ENCODE data around the gene USP47.

USP47 gene

DNA sequence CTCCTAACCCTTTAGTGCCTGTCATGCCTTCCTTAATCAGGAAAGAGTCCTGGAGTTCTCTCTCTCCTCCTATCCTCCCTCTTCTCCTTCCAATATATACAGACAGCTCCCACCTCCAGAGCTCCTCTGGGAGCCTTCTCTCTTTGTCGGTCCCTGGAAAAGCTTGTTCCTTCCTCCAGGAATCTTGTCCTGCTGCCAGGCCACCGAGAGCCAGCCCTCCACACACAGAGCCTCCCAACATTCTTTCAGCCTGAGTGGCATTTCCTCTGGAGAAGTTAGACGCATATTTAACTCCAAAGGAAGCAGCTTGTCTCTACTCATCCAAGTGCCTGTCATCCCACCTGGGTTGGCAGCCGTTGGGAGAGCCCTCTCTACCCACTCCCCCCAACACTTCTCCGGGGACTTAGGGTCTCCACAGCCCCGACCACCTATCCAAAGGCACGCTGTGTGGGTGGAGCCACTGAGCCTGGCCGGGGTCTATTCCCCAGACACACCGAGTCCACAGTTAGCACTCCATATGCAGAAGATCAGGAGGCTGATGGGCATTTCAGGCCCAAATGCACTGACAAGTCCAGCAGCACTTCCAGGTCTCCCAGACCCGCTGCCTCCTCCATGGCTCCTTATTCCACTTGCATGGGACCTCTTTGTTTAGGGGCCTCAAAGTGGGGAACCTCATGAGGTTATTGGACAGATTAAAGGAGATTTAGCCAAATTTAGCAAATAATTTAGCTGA lies 135.6 kb downstream of the USP47 start:
- DNase-seq (ENCODE audit: low read depth in 2 of 2, low spot score in 1 of 2) = no peak

DNA sequence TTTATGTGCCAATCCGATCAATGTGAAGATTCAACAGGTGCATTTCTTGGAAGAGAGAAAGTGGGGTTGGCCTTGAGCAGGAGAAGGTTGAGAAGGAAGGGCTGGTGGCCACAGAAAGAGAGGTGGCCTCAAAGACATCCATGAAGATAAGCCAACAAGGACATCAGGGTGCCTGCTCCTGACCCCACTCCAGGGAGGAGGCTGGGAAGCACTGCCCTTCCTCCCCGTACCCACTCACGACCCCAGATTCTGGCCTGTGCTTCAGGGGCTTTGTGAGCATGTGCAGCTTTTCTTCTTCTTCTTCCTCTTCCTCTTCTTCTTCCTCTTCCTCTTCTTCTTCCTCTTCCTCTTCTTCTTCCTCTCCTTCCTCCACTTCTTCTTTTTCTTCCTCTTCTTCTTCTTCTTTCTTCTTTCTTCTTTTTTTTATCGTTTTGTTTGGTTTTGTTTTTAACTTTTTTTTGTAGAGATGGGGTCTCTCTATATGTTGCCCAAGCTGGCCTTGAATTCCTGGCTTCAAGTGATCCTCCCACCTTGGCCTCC lies 136.4 kb downstream of the USP47 start:
- DNase-seq (ENCODE audit: low read depth in 2 of 2, low spot score in 1 of 2) = no peak

DNA sequence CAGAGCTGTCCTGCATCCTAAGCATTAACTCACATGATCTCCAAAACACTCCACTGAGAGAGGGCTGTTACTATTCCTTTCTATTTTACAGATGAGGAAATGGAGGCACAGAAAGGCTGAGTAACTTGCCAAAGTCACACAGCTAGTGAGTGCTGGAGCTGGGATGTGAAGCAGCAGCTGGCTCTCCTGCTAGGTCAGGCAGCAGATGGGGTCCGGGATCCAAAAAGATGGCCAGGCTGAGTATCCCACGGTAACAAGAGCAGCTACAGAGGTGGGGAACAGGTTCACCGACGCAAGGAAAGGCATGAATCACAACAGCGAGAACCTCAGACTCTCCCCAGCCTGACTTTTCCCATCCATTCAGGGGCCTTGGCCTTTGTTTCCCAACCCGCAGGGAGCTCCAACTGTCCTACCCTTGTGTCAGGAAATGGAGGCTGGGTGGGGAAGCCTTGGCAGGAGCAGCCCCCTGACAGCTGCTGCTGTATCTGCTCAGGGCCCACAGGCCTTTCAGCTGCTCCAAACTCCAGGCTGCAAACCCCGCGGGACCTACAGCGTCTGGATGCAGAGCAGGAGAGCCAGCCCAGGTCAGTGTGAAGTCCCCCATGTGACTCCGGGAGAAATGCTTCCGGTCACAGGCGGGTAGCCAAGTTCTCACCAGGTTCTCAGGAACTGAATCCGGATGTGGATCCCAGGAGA lies 137.2 kb downstream of the USP47 start:
- no peak for DNase-seq (ENCODE audit: low read depth in 2 of 2, low spot score in 1 of 2)

DNA sequence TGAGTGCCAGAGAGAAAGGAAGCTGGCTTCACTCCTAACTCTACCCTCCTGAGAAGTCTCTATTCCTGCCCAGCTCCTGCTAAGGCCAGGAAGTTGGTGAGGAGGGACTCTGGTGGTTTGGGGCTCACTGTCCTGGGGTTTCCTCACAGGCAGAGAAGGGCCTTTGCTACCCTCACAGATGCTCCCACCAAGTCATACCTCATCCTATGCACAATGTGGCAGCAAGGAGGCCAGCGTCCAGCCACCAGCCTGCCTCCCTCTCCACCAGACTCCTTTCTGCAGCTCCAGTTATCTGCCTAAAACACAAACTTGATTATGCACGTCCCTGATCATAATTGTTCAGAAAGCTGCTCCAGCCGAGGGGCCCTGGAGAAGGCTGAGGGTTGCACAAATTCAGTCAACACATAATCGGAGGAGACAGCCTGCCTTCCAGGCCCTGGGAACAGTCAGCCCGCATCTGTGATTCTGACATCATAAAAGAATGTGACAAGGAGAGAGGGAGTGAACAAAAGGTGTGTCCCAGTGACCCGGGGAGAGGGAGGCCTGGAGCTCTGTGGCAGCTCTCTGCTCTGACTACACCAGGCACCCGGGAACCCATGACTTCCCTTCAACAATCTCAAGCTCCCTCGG lies 137.8 kb downstream of the USP47 start:
- DNase-seq (ENCODE audit: low read depth in 2 of 2, low spot score in 1 of 2) = no peak

DNA sequence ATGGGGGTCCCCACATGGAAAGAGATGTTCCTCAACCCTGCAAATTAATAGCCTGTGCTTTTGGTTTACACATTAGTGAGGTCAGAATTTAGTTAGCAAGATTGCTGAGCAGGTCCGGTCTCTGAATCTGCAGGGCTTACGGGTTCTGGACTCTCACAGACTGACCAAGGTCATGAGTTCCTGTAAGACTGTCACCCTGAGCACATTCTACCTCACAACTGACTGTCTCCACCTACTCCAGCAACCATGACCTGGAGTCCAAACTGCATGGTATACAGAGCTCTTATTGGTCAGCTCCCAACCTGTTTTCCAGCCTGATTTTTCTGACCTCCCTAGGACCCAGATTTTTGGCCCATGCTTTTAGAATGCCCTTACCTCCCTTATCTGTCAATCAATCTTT lies 138.4 kb downstream of the USP47 start:
- no peak for DNase-seq (ENCODE audit: low read depth in 2 of 2, low spot score in 1 of 2)

DNA sequence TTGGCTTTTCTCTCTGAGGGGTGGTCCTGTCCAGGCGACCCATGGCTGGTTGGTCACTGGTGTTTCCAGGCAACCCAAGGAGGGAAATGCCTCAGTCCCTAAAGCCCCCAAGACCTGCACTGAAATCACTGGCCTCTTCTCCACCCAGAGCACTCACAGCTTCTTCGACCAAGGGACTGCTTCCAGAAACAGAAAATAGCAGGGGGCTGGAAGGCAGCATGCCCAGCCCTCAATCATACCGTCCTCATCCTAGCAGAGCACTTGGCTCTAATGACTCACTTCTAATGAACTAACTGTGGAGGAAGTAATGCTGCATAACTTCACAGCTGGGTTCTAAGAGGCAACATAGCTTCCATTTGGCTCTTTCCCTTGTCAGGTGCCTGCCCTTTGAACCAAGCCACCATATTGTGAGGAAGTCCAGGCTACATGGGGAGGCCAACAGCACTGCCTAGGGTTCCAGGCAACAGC lies 139.1 kb downstream of the USP47 start:
- no peak for DNase-seq (ENCODE audit: low read depth in 2 of 2, low spot score in 1 of 2)

DNA sequence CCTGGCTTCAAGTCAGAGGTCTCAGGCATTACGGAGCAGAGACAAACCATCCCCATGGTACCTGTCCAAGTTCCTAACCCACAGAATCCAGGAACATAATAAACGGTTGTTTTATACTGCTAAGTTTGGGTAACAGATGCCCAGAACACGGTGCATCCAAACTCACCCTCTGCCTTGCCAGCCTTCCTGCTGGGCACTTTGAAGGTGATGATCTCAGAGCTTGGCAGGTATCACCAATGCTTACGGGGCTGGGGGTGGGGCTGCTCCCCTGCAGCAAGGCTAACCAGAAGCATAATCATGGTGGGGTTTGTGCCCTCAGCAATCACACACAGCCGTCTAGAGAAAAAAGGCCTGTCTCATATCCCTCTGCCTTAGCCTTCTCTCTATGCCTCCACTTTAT lies 139.6 kb downstream of the USP47 start:
- no peak for DNase-seq (ENCODE audit: low read depth in 2 of 2, low spot score in 1 of 2)

DNA sequence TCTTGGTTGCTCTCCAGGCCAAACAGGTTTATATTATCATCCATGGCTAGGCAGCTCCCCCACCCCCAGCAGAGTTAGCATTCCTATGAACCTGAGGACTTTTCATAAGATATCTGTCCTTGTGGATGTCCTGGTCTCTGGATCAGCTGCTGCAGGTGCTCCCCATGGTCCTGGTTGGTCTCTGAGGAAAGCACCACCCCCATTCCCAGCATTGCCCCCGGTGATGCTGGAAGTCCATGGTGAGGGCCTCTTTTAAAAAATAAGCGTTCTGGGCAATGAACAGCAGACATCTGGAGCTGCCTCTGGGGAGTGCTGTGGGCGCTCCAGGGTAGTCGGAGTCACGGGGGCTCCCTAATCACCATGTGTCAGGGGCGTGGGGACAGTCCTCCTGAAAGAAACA lies 140.1 kb downstream of the USP47 start:
- no peak for DNase-seq (ENCODE audit: low read depth in 2 of 2, low spot score in 1 of 2)

DNA sequence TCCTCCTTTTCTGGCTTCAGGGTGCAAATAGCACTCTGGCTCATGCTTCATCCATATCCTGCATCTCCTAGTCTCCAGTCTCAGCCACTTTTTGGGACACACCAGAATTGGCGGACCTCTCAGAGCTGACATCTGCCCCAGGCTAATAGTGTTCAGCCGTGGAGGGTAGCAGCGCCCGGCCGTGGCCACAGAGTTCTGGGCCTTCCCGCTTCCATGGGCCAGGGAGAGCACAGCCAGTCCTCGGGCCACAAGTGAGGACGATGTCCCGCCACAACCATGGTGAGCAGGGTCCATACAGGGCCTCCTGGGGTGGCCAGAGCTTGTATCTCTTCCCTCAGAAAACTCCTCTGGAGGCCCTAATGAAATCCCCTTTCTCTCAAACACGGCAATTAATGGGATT lies 140.7 kb downstream of the USP47 start:
- no peak for DNase-seq (ENCODE audit: low read depth in 2 of 2, low spot score in 1 of 2)

DNA sequence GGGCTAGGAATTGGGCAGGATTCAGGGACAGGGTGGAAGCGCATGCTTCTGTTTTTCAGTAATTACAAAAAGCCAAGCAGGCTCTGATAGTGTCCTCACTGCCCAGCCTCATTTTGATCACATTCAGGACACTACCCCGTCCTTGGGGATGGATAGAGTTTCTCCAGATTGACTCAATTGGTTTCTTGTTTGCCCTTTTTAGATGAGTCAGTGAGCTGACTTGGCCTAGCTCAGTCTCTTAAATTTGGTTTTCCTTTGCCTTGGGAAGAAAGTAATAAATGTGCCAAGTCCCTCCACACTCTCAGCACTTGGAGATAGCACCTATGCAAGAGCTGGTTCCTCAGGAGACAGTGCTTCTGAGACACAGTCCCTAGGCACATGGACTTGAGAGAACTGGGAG lies 141.2 kb downstream of the USP47 start:
- DNase-seq (ENCODE audit: low read depth in 2 of 2, low spot score in 1 of 2) = no peak

DNA sequence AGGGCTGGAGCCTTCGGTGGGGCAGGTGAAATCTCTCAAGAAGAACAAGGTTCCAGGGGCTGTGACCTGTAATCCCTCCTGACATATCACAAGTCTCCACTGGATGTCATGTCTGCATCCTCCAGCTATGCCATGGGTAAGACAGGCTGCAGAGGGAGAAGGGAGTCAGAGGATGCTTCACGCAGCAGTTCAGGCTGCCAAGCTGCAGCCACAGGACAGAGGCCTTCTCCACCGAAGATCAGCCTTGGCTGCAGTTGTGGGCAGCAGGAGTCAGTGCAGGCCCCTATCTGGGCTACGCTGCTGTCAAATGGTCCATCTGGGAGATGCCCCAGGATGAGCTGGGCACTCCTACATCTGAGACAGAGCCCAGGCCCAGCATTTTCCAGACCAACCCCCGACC lies 141.7 kb downstream of the USP47 start:
- no peak for DNase-seq (ENCODE audit: low read depth in 2 of 2, low spot score in 1 of 2)

DNA sequence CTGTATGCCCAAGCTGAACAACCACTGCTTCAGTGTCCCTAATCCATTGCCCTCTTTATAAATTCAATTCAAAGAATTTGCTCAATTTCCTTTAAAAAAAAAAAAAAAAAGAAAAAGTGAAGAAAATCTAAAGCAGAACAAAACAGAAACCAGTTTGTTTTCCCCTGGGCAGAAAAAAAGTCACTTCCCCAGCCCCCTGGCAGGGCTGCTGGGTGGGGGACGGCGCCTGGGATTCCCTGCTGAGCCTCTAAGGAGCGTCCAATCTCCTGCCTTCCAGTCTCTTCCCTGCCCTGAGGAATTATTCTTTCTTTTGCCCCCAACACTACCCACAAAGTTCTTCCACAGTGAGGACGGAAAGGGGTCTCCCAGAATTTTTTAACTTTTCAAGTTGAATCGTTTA lies 142.8 kb downstream of the USP47 start:
- DNase-seq (ENCODE audit: low read depth in 2 of 2, low spot score in 1 of 2) = no peak

DNA sequence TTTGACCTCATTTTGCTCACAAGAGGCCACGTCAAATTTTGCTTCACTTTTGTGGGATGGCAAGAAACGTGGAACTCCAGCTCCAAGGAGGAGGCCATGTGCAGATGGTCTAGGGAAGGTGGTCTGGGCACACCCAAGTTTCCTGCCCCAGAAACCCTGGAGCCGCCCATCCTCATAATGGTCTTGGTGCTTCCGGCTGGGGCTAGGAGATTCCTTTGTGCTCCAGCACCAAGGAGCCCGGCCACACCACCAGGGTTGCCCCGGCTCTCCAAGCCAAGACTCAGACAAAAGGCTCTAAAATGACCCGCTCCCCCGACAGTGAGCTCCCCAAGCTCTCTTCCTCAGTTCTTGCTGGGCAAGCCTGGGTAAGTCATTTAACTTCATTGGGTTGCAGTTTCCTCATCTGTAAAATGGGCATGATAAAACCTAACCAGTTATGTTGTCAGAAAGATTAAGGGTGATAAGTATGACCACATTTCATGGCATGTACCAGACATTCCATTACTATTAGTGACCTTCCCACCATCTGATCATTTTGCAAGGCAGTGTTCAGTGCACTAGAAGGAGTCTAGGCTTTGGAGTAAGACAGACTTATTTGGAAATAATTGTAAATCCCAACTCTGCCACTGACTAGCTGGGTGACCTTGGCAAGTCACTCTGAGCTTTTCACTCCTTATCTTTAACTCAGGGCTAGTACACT lies 143.4 kb downstream of the USP47 start:
- no peak for DNase-seq (ENCODE audit: low read depth in 2 of 2, low spot score in 1 of 2)

DNA sequence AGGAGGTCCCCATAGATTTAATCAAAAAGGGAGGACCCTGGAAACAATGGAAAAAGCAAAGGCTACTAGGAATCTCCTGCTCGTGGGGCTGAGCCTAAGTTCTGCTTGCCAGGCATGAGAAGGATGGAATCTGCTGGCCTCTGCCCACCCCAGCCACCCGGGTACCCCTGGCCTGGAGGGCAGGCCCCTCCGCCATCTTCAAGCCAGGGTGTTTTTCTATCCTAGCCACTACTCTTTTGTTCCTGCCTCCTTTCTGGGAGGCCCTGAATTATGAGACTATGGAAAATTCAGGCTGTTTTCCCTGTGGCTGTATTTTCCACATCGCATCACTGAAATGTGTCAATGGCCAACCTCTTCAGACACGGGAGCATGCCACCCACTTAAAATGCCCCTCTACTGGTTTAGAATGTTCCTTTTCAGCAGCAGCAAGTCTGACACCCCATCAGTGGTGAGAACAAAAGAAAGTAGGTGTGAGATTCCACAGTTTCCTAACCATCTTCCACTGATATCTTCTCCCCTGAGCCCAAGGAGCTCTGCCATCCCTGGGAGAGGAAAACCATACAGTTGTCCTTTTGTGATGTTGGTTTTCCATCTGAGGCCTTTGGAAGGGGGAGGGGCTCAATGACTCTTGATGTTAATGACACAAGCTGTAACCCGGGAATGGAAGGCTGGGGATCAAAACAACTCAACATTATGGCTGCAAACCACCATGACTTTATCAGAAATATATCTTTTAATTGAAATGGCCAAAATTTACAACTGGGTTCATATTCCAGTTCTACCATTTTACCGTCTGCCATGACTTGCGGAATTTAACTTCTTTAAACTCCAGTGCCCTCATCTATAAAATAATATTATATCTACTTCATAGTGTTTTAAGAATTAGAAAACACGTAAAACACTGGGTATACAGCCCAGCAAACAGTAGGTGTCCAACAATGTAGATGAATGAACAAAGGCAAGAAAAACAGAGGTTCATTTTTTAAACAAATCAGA lies 144.5 kb downstream of the USP47 start:
- no peak for DNase-seq (ENCODE audit: low read depth in 2 of 2, low spot score in 1 of 2)

DNA sequence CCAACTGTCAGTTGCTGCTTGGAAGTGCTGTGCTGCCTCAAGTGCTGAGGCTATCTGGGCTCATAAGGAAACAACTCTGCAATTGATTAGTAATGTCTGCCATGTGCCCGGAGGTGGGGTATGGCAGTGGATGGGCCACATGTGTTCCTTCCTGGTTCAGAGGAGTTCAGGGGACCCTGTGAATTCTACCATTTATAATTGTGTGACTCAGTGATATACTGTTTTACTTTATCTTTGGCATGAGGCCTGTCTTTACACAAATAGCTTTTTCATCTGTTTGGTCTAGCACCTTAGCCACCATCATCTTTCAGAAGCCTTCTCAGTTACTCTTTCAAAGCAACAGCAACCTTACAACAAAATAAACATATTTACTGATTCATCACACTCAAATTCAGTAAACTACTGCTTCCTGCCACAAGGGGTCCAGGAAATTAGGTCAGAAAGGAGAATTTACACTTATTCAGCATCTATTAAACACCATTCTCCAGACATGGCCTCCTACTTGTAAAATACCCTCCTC lies 145.8 kb downstream of the USP47 start:
- no peak for DNase-seq (ENCODE audit: low read depth in 2 of 2, low spot score in 1 of 2)

DNA sequence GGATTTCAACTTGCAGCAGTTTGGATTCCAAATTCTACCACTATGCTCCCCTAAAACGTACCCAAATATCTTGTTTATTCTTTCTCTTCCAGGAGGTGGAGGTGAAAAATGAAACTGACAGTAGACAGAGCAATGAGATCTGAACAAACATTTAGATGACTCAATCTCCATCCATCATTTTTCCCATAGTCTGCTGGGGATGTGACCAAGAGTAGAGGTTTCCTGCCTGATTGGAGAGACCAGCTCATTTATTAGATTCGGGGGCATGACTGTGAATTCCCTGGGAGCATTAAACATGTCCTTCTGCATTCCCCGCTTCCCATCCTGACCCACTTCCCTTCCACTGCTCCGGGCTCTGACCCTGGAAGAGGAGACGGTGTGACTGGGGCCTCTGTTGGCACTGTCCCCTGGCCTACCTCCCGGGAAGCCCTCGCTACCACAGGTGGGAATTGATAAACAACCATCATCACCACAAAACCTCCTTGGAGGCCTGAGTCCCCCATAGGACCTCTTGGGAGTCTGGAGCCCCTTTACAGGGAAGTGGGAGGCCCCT lies 146.4 kb downstream of the USP47 start:
- DNase-seq (ENCODE audit: low read depth in 2 of 2, low spot score in 1 of 2) = no peak

DNA sequence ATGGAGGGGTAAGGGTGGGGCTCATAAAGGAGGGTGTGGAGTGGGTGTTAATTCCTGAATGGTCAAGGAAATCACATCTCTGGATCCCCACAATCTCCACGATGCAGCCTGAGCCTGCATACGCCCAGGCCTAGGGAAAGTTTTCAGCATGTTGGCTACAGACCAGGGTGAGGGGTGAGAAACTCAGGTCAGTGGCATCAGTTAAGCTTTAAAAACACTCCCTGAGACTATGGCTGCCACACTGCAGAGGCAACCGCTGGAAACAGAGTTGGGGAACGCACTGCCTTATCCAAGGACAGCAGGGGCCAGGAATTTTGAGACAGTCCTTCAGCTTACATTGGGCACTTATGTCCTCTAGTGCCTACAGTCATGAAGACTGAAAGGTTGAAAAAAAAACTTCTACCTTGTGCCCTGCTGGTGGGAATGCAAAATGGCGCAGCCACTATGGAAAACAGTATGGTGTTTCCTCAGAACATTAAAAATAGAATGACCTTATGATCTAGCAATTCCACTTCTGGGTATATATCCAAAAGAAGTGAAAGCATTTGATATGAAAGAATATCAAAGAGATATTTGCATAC lies 147.0 kb downstream of the USP47 start:
- DNase-seq (ENCODE audit: low read depth in 2 of 2, low spot score in 1 of 2) = no peak

DNA sequence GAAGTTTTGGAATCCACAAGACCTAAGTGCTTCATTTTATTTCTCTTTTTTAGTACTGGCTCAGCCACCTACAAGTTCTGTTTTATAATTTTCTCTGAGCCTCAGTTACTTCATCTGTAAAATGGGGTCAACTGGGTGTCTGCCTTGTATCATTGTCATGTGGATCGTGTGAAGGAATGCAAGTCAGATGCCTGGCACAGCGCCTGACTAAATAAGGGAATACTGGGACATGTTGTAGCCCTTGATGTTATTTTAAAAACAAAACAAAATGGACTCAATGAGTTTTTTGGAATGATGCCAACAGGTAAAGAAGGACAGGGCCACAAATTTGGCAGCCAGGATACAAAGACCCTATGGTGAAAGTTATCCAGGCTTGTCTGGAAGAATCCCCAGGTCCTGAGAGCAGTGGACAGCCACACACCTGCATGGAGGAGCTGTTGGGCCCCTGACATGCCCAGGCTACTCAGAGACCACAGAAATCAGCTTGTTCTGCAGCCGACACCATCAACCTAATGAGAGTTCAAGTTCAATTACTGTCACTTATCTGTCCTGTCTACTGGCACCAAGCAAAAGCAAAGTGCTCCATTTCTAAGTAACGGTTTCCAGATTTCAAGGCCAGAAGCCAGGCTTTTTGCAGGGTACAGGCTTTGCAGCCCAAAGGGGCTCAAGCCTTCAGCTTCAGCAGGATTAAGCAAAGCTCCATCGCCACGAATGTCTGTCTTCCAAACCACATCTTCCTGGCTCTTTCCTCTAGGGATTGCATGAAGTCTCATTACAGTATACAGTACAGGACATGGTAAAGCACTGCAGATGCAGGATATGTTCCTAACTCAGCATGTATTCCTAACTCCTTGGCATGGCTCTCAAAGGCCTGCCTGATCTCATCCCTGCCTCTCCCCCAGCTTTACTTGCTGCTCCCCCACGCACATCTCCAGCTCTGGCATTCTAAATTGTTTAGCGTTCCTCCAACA lies 148.3 kb downstream of the USP47 start:
- DNase-seq (ENCODE audit: low read depth in 2 of 2, low spot score in 1 of 2) = no peak
